GM21825 (cell line): ENCODE measurements around the gene PROS1.
"Not testable (repeated sequence)": the region's sequence is repeated elsewhere in the genome, so short reads cannot be mapped to it uniquely, and the experiment has no call there.

Experiments used
- ATAC-seq: cut with Tn5 transposase; IDR thresholded peaks from one replicate; pipeline ENCODE4 v1.9.1; 2021; ENCODE audit warnings: mild to moderate bottlenecking, moderate library complexity; ENCODE audit not compliant: unreplicated experiment

The PROS1 gene

DNA sequence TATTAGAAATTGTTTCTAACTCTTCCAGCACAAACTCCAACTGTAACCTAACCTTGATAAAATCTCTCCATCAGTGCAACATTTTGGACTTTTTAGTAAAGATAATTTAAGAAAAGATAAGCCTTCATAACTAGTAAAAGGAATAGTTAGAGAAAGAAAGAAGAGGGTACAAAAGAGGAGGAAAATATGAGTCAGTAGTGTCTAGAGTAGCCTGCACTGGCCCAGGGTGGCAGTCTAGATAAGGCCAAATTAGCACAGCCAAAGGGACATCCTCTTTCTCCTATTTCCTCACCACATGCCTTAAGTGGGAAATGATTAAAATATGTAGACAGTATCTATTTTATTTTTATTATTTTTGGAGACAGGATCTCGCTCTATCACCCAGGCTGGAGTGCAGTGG is 3.7 kb downstream of the PROS1 start:
- no peak for ATAC-seq

DNA sequence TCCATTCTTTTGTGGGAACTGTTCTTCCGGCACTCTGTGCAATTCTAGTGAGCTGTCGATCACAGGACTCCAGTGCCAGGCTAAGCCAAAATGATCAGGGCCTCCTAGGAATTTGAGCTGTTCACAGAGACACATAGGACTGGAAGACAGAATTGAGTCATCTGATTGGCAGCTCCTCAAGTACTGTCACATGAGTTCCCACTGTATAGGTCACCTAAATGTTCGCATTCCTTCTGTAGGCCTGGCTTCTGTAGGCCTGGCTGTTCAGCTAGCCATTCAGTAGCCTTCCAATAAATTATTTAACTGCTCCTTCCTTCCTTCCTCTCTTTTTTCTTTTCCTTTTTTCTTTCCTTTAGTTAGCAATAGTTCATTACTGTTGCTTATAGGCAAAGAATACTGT is 4.3 kb downstream of the PROS1 start:
- ATAC-seq, result no peak

DNA sequence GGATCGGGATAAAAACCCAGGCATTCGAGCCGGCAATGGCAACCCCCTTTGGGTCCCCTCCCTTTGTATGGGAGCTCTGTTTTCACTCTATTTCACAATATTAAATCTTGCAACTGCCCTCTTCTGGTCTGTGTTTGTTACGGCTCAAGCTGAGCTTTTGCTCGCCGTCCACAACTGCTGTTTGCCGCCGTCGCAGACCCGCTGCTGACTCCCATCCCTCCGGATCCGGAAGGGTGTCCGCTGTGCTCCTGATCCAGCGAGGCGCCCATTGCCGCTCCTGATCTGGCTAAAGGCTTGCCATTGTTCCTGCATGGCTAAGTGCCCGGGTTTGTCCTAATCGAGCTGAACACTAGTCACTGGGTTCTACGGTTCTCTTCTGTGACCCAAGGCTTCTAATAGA is 8.6 kb downstream of the PROS1 start:
- ATAC-seq, result not testable (repeated sequence)

DNA sequence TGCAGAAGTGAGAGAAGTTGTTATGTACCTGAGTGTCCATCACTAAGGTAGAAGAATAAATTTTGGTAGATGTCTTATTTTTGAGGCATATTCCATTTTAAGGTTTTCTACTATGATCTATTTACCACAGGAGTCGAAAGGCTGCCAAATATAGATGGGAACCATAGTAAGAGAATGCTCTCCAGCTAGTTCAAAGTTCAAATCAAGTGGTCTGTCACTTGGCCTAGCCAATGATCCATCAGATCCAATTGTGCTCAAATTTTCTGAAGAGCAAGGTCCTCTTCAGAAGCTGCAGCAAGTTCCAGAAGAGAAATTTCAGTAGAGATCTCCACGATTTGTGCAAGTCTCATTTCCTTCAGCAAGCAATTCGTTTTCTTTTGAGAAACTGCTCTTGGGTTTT is 10.9 kb downstream of the PROS1 start:
- no peak for ATAC-seq

DNA sequence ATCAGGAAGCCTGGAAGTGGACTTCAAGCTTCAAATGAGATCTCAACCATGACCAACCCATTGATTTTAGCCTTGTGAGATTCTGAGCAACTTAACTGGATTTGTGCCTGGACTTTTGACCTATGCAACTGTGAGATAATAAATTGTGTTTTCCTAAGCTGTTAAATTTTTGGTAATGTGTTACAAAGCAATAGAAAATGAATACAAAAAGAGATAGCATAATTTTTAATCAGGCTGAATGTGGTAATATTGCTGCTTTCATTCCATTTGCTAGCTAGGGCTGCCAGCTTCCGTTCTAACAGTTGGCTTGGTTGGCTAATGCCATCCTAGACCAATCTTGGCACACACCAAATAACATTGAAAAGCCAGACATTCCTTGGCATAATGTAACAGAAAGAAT is 12.2 kb downstream of the PROS1 start:
- no peak for ATAC-seq

DNA sequence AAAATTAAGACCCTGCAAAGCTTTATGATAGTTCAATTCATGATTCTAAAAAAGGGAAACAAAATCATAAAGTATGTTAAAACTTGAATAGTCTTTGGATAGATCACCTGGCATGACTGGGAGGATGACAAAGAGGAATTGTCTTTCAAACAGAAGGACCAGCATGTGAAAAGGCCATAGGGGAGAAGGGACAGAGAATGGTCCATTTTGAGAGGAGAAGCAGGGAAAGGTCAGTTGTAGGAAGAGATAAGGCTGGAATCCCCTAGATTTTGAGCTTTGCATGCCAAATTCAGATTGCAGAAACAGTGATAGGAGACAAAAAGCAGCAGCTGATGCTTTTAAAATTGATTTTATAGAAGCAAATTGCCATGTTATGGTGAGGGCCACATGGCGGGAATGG is 12.7 kb downstream of the PROS1 start:
- no peak for ATAC-seq

DNA sequence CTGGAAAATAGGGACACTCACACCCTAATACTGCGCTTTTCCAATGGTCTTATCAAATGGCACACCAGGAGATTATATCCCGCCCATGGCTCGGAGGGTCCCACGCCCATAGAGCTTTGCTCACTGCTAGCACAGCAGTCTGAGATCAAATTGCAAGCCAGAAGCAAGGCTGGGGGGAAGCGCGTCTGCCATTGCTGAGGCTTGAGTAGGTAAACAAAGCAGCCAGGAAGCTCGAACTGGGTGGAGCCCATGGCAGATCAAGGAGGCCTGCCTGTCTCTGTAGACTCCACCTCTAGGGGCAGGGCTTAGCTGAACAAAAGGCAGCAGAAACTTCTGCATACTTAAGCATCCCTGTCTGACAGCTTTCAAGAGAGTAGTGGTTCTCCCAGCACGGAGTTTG is 23.7 kb downstream of the PROS1 start:
- ATAC-seq, result not testable (repeated sequence)

DNA sequence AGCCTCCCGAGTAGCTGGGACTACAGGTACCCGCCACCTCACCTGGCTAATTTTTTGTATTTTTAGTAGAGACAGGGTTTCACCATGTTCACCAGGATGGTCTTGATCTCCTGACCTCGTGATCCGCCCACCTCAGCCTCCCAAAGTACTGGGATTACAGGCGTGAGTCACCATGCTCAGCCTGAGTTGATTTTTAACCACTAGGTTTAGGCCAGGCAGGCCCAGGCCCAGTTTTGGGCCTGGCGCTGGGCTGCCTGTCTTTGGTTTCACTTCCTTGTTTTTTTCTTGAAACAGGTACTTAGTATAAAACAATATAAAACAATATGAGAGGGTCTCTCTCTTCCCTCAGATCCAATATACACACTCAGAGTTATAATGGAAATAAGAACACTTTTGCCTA is 36.2 kb downstream of the PROS1 start:
- ATAC-seq, result not testable (repeated sequence)

DNA sequence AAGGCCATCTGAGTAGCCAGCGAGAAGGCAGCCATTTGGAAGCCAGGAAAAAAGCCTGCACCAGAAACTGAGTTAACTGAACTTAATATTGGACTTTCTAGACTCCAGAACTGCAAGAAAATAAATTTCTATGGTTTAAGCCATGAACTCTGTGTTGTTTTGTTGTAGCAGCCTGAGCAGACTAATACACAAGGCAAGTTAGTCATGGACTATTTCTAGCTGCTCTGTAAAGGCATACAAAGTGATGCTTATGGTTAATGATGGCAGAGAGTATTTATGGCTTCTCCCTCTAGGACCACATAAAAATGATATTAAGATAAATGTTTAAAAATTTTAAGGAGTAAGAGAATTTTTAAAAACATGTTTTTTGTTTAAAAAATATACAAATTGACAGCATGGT is 37.1 kb downstream of the PROS1 start:
- no peak for ATAC-seq

DNA sequence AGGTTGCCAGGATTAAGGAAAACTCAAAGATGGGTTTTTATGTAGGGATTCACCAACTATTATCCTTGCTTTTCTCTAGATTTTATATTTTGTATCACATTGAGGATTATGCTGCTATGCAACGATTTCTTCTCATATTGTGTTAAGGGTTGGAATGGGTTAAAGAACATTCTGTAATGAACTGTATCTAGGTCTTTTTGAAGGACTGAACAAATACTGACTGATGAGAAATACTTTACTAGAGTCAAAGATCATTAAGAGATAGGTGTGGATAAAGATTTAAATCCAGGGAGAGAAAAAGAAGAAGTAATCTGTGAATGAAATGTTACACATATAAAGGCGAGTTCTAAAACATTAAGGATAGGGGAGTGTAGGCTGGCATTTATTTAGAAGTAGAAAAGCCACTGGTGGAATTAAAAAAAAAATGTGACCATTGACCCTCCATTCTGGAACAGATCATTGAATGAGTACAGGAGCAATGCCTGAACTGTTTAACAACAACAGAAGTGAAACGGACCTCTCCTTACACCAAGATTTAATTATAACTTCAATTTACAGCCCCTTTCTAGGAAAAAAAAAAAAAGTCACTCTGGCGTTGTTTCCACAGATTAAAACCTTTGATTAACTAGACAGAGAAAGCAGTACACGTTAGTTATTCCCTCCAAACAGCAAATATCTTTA is 39.2 kb downstream of the PROS1 start:
- no peak for ATAC-seq

DNA sequence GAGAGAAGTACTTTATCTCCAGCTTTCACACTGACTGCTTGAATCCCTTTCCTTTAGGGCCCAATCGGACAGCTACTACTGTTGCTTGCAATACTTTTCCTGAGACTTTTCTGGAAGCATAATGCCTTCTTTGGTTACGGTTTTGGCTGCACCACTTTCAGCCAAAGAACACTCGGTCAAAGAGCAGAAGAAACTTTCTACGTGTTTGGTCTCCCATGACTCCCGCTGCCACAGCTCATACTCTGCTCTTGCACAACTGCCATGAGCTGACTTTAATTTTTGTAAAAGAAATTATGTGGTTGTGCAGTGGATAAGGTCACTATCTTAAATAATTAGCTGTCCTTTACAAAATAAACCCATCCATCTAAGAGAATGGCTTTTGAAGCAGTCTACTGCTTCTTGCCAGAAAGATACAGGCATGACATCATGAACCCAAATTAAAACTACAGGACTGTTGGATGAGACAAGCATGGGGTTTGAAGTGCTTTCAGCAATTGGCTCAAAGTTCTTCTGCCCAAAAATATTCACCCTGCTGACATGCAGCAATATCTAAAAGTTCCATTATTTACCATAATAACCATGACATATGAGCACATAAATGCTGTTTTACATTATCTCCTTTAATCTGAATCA is 42.0 kb downstream of the PROS1 start:
- ATAC-seq, result no peak

DNA sequence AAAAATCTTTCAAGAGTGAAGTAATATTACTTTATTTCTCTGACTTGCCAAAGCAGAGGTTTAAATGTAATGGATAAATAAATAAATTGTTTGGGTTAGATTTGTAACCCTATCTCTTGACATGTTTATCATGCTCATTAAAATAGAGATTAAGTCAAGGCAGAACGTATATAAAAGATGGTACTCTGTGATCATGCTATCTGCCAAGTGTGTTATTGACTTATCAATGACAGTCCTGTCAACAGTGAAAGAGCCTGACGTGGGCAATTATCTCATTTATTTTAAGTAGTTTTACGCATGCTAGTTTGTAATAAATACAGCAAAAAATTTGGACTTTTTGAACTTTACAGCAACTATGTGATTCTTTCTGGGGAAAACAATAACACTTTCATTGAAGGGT is 43.7 kb downstream of the PROS1 start:
- no peak for ATAC-seq

DNA sequence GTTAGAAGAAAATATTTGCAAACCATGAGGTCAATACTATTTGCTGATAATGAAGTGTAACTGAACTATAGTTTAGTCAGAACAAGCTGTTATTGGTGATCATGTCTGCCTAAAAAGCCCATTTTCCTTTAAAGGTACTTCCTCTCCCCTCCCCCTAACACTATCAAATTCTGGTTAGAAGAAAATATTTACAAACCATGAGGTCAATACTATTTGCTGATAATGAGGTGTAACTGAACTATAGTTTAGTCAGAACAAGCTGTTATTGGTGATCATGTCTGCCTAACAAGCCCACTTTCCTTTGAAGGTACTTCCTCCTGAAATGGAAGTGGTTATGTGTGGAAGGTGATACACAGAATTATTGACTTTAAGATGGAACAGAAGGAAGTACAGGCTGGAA is 46.9 kb downstream of the PROS1 start:
- ATAC-seq, result no peak

DNA sequence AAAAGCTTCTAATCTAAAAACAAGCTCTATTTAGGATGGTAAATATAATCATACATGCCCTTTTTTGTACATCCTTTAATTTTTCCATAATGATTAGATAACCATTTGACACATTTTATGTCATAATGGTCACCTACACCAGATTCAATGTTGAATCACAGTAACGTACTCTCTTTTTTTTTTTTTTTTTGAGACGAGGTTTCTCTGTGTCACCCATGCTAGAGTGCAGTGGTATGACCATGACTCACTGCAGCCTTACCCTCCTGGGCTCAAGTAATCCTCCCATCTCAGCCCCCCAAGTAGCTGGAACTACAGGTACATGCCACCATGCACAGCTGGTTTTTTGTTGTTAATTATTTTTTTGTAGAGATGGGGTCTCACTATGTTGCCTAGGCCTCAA is 49.2 kb downstream of the PROS1 start:
- no peak for ATAC-seq

DNA sequence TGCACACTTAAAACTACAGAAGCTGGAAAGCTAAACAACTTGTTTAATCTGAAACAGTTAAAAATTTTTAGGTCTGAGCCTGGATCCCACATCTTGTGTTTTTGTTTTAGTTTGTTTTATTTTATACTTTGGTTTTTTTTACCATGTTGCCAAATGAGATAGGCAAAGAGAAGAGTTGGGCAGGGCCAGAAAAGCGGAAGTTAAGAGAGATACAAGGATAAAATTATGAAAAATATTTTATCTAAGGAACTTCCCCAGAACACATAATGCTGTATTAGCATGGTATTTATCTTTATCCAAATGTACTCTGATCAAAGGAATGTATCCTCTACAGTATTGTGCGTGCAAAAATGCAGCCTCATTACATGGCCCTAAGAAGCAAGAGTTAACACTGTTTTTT is 50.7 kb downstream of the PROS1 start:
- no peak for ATAC-seq

DNA sequence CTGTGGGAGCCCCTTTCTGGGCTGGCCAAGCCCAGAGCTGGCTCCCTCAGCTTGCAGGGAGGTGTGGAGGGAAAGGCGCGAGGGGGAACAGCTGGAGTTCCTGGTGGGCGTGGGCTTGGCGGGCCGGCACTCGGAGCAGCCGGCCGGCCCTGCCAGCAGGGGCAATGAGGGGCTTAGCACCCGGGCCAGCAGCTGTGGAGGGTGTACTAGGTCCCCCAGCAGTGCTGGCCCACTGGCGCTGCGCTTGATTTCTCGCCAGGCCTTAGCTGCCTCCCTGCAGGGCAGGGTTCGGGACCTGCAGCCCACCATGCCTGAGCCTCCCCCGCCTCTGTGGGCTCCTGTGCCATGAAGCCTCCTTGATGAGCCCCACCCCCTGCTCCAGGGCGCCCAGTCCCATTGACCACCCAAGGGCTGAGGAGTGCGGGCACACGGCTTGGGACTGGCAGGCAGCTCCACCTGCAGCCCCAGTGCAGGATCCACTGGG is 56.1 kb downstream of the PROS1 start:
- ATAC-seq, result not testable (repeated sequence)

DNA sequence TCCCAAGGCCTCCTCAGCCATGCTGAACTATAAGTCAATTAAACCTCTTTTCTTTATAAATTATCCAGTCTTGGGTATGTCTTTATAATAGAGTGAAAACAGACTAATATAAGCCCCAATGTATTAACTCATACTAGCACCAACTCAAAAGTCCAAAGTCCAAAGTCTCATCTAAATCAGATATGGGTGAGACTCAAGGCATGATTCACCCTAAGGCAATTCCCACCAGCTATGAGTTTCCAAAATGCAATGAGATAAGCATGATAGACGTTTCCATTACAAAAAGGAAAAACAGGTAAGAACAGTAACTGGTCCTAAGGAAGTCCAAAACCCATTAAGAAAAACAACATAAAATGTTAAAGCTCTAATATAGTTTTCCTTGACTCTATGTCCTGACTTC is 60.1 kb downstream of the PROS1 start:
- ATAC-seq, result not testable (repeated sequence)

DNA sequence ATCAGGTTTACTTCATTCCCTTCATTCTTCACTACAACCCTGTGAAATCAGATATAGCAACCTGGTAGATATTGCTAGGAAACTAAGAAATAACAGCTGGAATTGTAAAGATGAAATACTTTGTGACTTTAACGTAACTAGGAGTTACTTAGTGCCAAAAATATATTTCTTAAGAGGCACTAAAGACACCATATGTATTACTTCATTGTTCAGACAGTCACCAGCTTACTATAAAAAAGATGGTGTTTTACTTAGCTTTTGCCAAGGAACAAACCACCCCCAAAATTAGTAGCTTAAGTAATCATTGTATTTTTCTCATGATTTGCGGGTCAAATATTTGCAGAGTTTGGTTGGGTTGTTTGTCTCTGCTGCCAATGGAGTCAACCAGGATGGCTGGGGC is 62.5 kb downstream of the PROS1 start:
- ATAC-seq, result no peak

DNA sequence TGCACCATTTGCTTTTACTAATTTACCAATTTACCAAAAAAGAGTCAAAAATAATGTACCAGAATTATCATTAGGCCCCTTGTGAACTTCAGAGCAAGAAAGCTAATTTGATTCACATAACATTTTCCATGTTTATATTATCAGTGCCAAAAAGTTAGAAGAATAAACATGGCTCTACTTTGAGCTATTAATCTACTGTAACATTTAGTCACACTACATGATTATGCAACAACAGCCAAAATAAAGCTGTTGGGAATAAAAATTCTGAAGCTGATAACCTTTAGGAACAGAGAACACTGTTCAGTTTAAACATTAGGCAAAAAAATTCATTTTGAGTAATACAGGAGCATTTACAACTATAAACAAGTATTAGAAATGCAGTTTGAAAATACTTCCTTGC is 63.6 kb downstream of the PROS1 start:
- ATAC-seq, result no peak

DNA sequence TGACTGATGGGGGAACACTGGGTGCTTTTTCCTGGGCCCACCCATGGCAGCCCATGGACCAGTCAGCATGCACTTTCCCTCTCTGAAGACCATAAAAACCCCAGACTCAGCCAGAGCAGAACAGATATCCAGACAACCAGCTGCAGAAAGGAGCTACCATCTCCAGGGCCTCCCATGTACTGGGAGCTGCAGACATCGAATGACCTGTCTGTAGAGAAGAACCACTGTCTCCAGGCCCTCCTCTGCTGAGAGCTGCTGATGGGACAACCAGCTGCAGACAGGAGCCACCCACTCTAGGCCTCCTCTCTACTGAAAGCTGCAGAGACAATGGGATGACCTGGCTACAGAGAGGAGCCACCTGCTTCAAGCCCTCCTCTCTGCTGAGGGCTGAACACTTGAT is 66.6 kb downstream of the PROS1 start:
- no peak for ATAC-seq

DNA sequence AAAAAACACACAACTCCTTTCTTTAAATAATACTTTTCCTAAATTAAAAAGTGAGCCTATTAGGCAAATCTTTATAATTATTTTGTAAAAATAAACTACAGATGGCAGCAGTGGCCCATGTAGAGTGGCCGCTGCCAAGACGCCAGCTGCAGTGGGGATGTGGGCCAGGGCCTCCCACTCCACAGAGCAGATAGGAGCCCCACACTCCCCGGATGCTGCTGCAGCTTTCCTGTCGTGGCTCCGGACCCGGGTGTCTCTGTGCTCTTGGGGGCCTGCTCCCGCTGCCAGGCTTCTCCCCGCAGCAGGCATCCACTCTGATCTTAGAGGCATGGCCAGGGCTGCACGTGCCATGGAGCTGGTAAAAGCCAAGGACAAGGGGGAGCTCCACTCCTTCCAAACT is 67.5 kb downstream of the PROS1 start:
- no peak for ATAC-seq

DNA sequence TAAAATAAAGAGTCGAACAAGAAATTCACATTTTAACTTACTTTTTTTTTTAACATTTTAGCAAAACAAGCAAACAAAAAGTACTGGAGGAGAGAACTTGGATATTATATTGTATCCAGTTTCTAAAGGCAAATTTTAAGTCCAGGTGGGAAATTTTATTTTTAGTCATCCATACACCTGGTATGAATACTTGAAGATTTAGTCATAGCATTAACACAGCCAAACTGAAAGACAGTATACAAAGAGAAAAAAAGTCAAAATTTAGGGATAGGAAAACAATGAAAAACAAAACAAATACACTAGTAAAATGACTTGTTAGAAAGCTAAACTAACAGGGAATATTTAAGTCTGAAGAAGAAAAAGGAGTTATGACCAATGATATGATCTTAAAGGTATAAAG is 69.1 kb downstream of the PROS1 start:
- ATAC-seq, result no peak
